ENCODE measurements around the gene CNPY2. TPM values are rescaled to one million over a fixed set of nuclear protein-coding genes. Genes with fewer than 3 reads are reported as not detected.

The CNPY2 gene
- total and polyA plus RNA-seq, 2 of the 13 experiments (the other 11 are each of a cell fraction or from before 2014, with no cell fraction given), result 285 to 356 TPM

DNA sequence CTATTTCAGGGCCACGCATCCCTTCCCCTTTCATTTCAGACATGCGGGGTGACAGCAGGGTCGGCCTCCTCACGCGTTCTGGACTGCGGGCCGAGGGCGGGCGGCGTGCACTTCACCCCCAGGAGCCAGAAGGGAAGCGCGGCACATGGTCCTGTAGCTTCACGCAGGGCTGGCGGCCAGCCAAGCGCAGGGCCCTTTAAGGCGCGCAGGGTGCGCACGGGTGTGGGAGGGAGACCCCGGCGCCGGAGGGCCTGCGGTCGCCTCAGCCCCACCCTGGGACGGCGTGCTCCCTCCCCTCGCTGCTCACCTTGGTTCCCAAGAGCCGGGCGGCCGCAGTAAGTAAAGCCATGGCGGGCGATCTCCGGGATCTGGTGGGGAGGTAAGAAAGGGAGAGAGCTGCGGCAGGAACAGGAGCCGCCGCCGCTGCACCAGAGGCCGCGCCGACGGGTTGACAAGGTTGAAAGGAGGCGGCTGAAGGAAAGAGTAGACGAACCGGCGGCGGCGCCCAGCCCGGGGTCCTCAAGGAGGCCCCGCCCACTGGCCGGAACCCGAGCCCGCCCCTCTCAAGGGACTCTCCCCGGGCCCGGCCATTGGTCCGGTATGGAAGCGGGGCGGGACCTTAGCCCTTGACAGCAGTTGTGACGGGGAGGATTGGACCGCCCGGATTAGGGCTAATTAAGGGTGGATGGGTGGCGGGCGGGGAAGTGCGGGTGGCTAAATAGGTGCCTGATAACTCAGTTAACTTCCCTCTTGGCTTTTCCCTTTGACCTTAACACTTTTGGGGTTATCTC is 15.7 kb downstream of the CNPY2 start, which contains the start of gene CS (continued):
- TF ChIP-seq GABPA (IDR thresholded peaks at IDR 0.05; ENCODE audit: low read depth, low read length) (peak; percentile 51), GABPA (CRISPR knock-in tag; IDR thresholded peaks at IDR 0.05; ENCODE audit: low read depth) (peak; percentile 80), JUND (CRISPR knock-in tag; IDR thresholded peaks at IDR 0.05) (no peak), RFXANK (CRISPR knock-in tag; IDR thresholded peaks at IDR 0.05) (no peak), ZNF224 (CRISPR knock-in tag; IDR thresholded peaks at IDR 0.05) (no peak), MXI1 (IDR thresholded peaks at IDR 0.05; ENCODE audit: borderline replicate concordance, low read depth, low read length) (peak; percentile 67; the same call in 1 of the 3 replicates), ESRRA (CRISPR knock-in tag; IDR thresholded peaks at IDR 0.05; ENCODE audit: low read depth) (peak; percentile 60), ZSCAN29 (CRISPR knock-in tag; conservative IDR thresholded peaks at IDR 0.05) (peak; percentile 60; the same call in 1 of the 2 replicates), SKI (IDR thresholded peaks at IDR 0.05; ENCODE audit: partially characterized antibody) (peak; percentile 65), ZNF83 (CRISPR knock-in tag; IDR thresholded peaks at IDR 0.05; ENCODE audit: borderline replicate concordance) (no peak), HHEX (CRISPR knock-in tag; IDR thresholded peaks at IDR 0.05) (no peak), SAFB2 (CRISPR knock-in tag; IDR thresholded peaks at IDR 0.05; ENCODE audit: borderline replicate concordance, low read depth) (no peak), ZNF205 (CRISPR knock-in tag; IDR thresholded peaks at IDR 0.05) (no peak), HES4 (CRISPR knock-in tag; IDR thresholded peaks at IDR 0.05; ENCODE audit: borderline replicate concordance) (no peak), ZNF251 (CRISPR knock-in tag; IDR thresholded peaks at IDR 0.05) (0 out of 2 replicates have a peak, but pooled peaks have one; percentile 60), PTBP1 (IDR thresholded peaks at IDR 0.05; ENCODE audit: low read depth, low read length, poor library complexity, severe bottlenecking) (no peak), HNRNPL (IDR thresholded peaks at IDR 0.05; ENCODE audit: low read depth, low read length) (no peak), XBP1 (CRISPR knock-in tag; IDR thresholded peaks at IDR 0.05) (no peak), FOXM1 (CRISPR knock-in tag; IDR thresholded peaks at IDR 0.05) (no peak), NFYC (CRISPR knock-in tag; IDR thresholded peaks at IDR 0.05) (peak; percentile 87), FOXO1 (CRISPR knock-in tag; IDR thresholded peaks at IDR 0.05) (no peak), FOSL2 (CRISPR knock-in tag; IDR thresholded peaks at IDR 0.05) (peak; percentile 18; the same call in 1 of the 2 replicates)
- TF ChIP-seq, protein P1, sequence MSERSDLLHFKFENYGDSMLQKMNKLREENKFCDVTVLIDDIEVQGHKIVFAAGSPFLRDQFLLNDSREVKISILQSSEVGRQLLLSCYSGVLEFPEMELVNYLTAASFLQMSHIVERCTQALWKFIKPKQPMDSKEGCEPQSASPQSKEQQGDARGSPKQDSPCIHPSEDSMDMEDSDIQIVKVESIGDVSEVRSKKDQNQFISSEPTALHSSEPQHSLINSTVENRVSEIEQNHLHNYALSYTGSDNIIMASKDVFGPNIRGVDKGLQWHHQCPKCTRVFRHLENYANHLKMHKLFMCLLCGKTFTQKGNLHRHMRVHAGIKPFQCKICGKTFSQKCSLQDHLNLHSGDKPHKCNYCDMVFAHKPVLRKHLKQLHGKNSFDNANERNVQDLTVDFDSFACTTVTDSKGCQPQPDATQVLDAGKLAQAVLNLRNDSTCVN (CRISPR knock-in tag; IDR thresholded peaks at IDR 0.05; ENCODE audit: borderline replicate concordance), result no peak
- TF ChIP-seq, protein P2, sequence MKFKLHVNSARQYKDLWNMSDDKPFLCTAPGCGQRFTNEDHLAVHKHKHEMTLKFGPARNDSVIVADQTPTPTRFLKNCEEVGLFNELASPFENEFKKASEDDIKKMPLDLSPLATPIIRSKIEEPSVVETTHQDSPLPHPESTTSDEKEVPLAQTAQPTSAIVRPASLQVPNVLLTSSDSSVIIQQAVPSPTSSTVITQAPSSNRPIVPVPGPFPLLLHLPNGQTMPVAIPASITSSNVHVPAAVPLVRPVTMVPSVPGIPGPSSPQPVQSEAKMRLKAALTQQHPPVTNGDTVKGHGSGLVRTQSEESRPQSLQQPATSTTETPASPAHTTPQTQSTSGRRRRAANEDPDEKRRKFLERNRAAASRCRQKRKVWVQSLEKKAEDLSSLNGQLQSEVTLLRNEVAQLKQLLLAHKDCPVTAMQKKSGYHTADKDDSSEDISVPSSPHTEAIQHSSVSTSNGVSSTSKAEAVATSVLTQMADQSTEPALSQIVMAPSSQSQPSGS (CRISPR knock-in tag; IDR thresholded peaks at IDR 0.05), result no peak
- TF ChIP-seq, protein P3, sequence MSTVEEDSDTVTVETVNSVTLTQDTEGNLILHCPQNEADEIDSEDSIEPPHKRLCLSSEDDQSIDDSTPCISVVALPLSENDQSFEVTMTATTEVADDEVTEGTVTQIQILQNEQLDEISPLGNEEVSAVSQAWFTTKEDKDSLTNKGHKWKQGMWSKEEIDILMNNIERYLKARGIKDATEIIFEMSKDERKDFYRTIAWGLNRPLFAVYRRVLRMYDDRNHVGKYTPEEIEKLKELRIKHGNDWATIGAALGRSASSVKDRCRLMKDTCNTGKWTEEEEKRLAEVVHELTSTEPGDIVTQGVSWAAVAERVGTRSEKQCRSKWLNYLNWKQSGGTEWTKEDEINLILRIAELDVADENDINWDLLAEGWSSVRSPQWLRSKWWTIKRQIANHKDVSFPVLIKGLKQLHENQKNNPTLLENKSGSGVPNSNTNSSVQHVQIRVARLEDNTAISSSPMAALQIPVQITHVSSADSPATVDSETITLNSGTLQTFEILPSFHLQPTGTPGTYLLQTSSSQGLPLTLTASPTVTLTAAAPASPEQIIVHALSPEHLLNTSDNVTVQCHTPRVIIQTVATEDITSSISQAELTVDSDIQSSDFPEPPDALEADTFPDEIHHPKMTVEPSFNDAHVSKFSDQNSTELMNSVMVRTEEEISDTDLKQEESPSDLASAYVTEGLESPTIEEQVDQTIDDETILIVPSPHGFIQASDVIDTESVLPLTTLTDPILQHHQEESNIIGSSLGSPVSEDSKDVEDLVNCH (CRISPR knock-in tag; IDR thresholded peaks at IDR 0.05), result no peak
- TF ChIP-seq, protein P4, sequence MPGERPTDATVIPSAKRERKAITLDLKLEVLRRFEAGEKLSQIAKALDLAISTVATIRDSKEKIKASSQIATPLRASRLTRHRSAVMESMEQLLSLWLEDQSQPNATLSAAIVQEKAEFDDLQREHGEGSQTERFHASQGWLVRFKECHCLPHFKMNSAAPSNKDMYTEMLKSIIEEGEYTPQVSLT (CRISPR knock-in tag; IDR thresholded peaks at IDR 0.05; ENCODE audit: borderline replicate concordance, low read depth), result no peak

All from HepG2 (cell line).